Loucy (cell line): Measurements from ENCODE around the gene TNS3.

ENCODE experiments used
- H2AFZ ChIP-seq: fragments of 200-600 bp; sonication (generic); 2 replicates; pipeline ENCODE4 v1.6.0; 2016; ENCODE audit warnings: antibody characterized with exemption, mild to moderate bottlenecking, low read length, moderate library complexity
- H3F3A ChIP-seq: fragments of 200-600 bp; 2 replicates; pipeline ENCODE4 v1.6.0; 2016; ENCODE audit warnings: antibody characterized with exemption, low read depth, mild to moderate bottlenecking
- H3K27me3 ChIP-seq: fragments of 200-600 bp; sonication (generic); 2 replicates; pipeline ENCODE4 v1.6.1; 2014; ENCODE audit warnings: low read length, mild to moderate bottlenecking; ENCODE audit not compliant: insufficient read depth, poor library complexity, severe bottlenecking
- H3K36me3 ChIP-seq: fragments of 200-600 bp; sonication (generic); 2 replicates; pipeline ENCODE4 v1.6.1; 2016; ENCODE audit warnings: low read length; ENCODE audit not compliant: insufficient read depth
- H3K4me1 ChIP-seq: fragments of 200-600 bp; sonication (generic); 2 replicates; pipeline ENCODE4 v1.5.1; 2014; ENCODE audit warnings: low read length, mild to moderate bottlenecking; ENCODE audit not compliant: insufficient read depth, poor library complexity, severe bottlenecking
- H3K4me2 ChIP-seq: fragments of 200-600 bp; sonication (generic); 2 replicates; pipeline ENCODE4 v1.6.0; 2014; ENCODE audit warnings: antibody characterized with exemption, low read length, low read depth, mild to moderate bottlenecking; ENCODE audit not compliant: poor library complexity, severe bottlenecking
- H3K4me3 ChIP-seq: fragments of 200-600 bp; sonication (generic); 2 replicates; pipeline ENCODE4 v1.5.1; 2014; ENCODE audit warnings: low read length, mild to moderate bottlenecking, mixed read lengths; ENCODE audit not compliant: poor library complexity, severe bottlenecking
- H3K79me2 ChIP-seq: fragments of 200-600 bp; sonication (generic); 2 replicates; pipeline ENCODE4 v1.6.1; 2014; ENCODE audit warnings: low read length; ENCODE audit not compliant: insufficient read depth
- H3K9ac ChIP-seq: fragments of 200-600 bp; sonication (generic); 2 replicates; pipeline ENCODE4 v1.6.0; 2014; ENCODE audit warnings: mild to moderate bottlenecking, low read depth, low read length, moderate library complexity; ENCODE audit not compliant: poor library complexity, severe bottlenecking
- H3K9me2 ChIP-seq: fragments of 200-600 bp; sonication (generic); replicated peaks from 2 replicates; pipeline ENCODE4 v1.6.1; 2016; ENCODE audit warnings: low read depth, low read length, mixed read lengths
- H3K9me3 ChIP-seq: fragments of 200-600 bp; sonication (generic); 2 replicates; pipeline ENCODE4 v1.6.1; 2014; ENCODE audit warnings: mild to moderate bottlenecking, antibody characterized with exemption, low read length, low read depth; ENCODE audit not compliant: insufficient read depth
- H4K20me1 ChIP-seq: fragments of 200-600 bp; sonication (generic); 2 replicates; pipeline ENCODE4 v1.6.0; 2014; ENCODE audit warnings: antibody characterized with exemption, low read length, mild to moderate bottlenecking; ENCODE audit not compliant: insufficient read depth, poor library complexity, severe bottlenecking
- CTCF ChIP-seq: fragments of 200-600 bp; sonication (generic); conservative IDR thresholded peaks from 2 replicates; pipeline ENCODE4 v1.5.1; 2014; ENCODE audit warnings: mild to moderate bottlenecking, antibody characterized with exemption, low read length
- EZH2phosphoT487 ChIP-seq: fragments of 200-600 bp; IDR thresholded peaks from 2 replicates; pipeline ENCODE4 v1.6.1; 2018; ENCODE audit warnings: antibody characterized with exemption, mild to moderate bottlenecking, moderate library complexity, borderline replicate concordance

The TNS3 gene

GRCh38 chr7:47625861-47626715, 44.2 kb upstream of the TNS3 start:
- H3K79me2 ChIP-seq, result no peaks in the 10 kb centered on the region
- H3K9me2 ChIP-seq, result no peaks in the 10 kb centered on the region
- TF ChIP-seq CTCF, result no peak
- TF ChIP-seq EZH2phosphoT487, result no peak
- no peak overlapping the region for H3K4me2 ChIP-seq
- no peaks in the 10 kb centered on the region for H4K20me1 ChIP-seq
- H3K9me3 ChIP-seq, result peaks cover 2% of the 10 kb centered on the region; the same call in 1 of the 2 replicates
- no peaks in the 10 kb centered on the region for H3F3A ChIP-seq
- no peak overlapping the region for H2AFZ ChIP-seq
- no peak overlapping the region for H3K9ac ChIP-seq
- no peaks in the 10 kb centered on the region for H3K4me1 ChIP-seq
- no peaks in the 10 kb centered on the region for H3K36me3 ChIP-seq
- H3K4me3 ChIP-seq, result no peak overlapping the region
- no peaks in the 10 kb centered on the region for H3K27me3 ChIP-seq

GRCh38 chr7:47624689-47625088, 42.8 kb upstream of the TNS3 start:
- Histone ChIP-seq H3K9me2 (no peaks in the 10 kb centered on the region), H3K79me2 (no peaks in the 10 kb centered on the region), H3K4me1 (no peaks in the 10 kb centered on the region), H3K4me3 (no peak overlapping the region), H3K36me3 (no peaks in the 10 kb centered on the region), H3K4me2 (no peak overlapping the region), H3K9me3 (peaks cover 2% of the 10 kb centered on the region; the same call in 1 of the 2 replicates), H3K9ac (no peak overlapping the region), H4K20me1 (no peaks in the 10 kb centered on the region), H3F3A (no peaks in the 10 kb centered on the region), H3K27me3 (no peaks in the 10 kb centered on the region), H2AFZ (no peak overlapping the region)
- TF ChIP-seq EZH2phosphoT487, result no peak
- TF ChIP-seq CTCF, result no peak

- Histone ChIP-seq H3K9ac (no peak overlapping the region), H3K9me2 (no peaks in the 10 kb centered on the region), H3K9me3 (peaks cover 2% of the 10 kb centered on the region; the same call in 1 of the 2 replicates), H3K4me3 (no peak overlapping the region), H3F3A (no peaks in the 10 kb centered on the region), H4K20me1 (no peaks in the 10 kb centered on the region), H3K79me2 (no peaks in the 10 kb centered on the region), H3K27me3 (no peaks in the 10 kb centered on the region), H3K4me2 (no peak overlapping the region), H3K4me1 (no peaks in the 10 kb centered on the region), H3K36me3 (no peaks in the 10 kb centered on the region), H2AFZ (no peak overlapping the region)
- no peak for TF ChIP-seq CTCF
- no peak for TF ChIP-seq EZH2phosphoT487
These were observed 41.2 kb upstream of the TNS3 start for GRCh38 chr7:47622946-47623640.
